Measurements from ENCODE around the gene RPS27L. TPM values are rescaled to one million over a fixed set of nuclear protein-coding genes. Genes with fewer than 3 reads are reported as not detected.

RPS27L gene
- total RNA-seq, 1 experiment from 2014 or later: 77.0 TPM

GRCh38 chr15:63160638-63161037 is 3.4 kb upstream of the RPS27L start:
- Histone ChIP-seq H3F3A (ENCODE audit: insufficient read depth, low read depth) (no peaks in the 10 kb centered on the region), H3K9me3 (ENCODE audit: insufficient read depth, low read depth) (no peaks in the 10 kb centered on the region), H3K4me2 (no peak overlapping the region), H3K27me3 (ENCODE audit: insufficient read depth, low read depth) (no peaks in the 10 kb centered on the region), H3K9me2 (ENCODE audit: insufficient read depth) (no peaks in the 10 kb centered on the region), H2AFZ (no peak overlapping the region), H3K4me1 (replicated peaks; ENCODE audit: insufficient read depth) (peaks cover 9% of the 10 kb centered on the region), H3K79me2 (ENCODE audit: low read depth) (peaks cover 10% of the 10 kb centered on the region), H4K20me1 (ENCODE audit: insufficient read depth) (no peaks in the 10 kb centered on the region), H3K4me3 (no peak overlapping the region), H3K36me3 (ENCODE audit: low read depth) (no peaks in the 10 kb centered on the region), H3K27ac (no peak overlapping the region)
- ChIA-PET POLR2A (ENCODE audit: unreplicated experiment) (no interaction called here), CTCF (no interaction called here)
- no peak for DNase-seq
- intact Hi-C loops (cut with micrococcal nuclease; ENCODE audit: unreplicated experiment): no loop called here
- TF ChIP-seq EZH2 (IDR thresholded peaks at IDR 0.05; ENCODE audit: low read depth) (no peak), CTCF (conservative IDR thresholded peaks at IDR 0.05) (no peak)
- BruUV-seq (replicated peaks): no TSS peak

GRCh38 chr15:63157891-63158431 is 684 bp upstream of the RPS27L start:
- Histone ChIP-seq H2AFZ (peak overlapping the region; percentile 78), H3K27ac (peak overlapping the region; percentile 61), H3K9me2 (ENCODE audit: insufficient read depth) (no peaks in the 10 kb centered on the region), H3K36me3 (ENCODE audit: low read depth) (no peaks in the 10 kb centered on the region), H3F3A (ENCODE audit: insufficient read depth, low read depth) (no peaks in the 10 kb centered on the region), H3K4me1 (replicated peaks; ENCODE audit: insufficient read depth) (peaks cover 13% of the 10 kb centered on the region), H3K79me2 (ENCODE audit: low read depth) (peaks cover 10% of the 10 kb centered on the region), H4K20me1 (ENCODE audit: insufficient read depth) (no peaks in the 10 kb centered on the region), H3K27me3 (ENCODE audit: insufficient read depth, low read depth) (no peaks in the 10 kb centered on the region), H3K9me3 (ENCODE audit: insufficient read depth, low read depth) (no peaks in the 10 kb centered on the region), H3K4me3 (peak overlapping the region; percentile 71), H3K4me2 (peak overlapping the region; percentile 91)
- POLR2A ChIA-PET (ENCODE audit: unreplicated experiment): interaction anchor here (0.5 to 1.0 kb wide), 5 partner anchors 8 to 416 kb away, joined by 3 to 4 read pairs (median 3); no protein-coding TSS in a partner anchor
- TF ChIP-seq EZH2 (IDR thresholded peaks at IDR 0.05; ENCODE audit: low read depth): no peak
- no peak for TF ChIP-seq CTCF (conservative IDR thresholded peaks at IDR 0.05)
- TSS peak; percentile 66 for BruUV-seq (replicated peaks)
- CTCF ChIA-PET: no interaction called here
- peak in 1 of 2 experiments; percentile 29 for DNase-seq
- intact Hi-C loops (cut with micrococcal nuclease; ENCODE audit: unreplicated experiment): loop anchor here (1.0 to 10.0 kb wide), 6 partner anchors 33 to 247 kb away; partner anchors contain the start of genes APH1B and LACTB

GRCh38 chr15:63156755-63157117 is 541 bp downstream of the RPS27L start:
- Histone ChIP-seq H3K9me2 (ENCODE audit: insufficient read depth) (no peaks in the 10 kb centered on the region), H4K20me1 (ENCODE audit: insufficient read depth) (no peaks in the 10 kb centered on the region), H3K79me2 (ENCODE audit: low read depth) (peaks cover 10% of the 10 kb centered on the region), H3K4me2 (peak overlapping the region; percentile 91), H3F3A (ENCODE audit: insufficient read depth, low read depth) (no peaks in the 10 kb centered on the region), H3K36me3 (ENCODE audit: low read depth) (no peaks in the 10 kb centered on the region), H3K27ac (peak overlapping the region; percentile 61), H3K9me3 (ENCODE audit: insufficient read depth, low read depth) (no peaks in the 10 kb centered on the region), H3K4me3 (peak overlapping the region; percentile 71), H3K4me1 (replicated peaks; ENCODE audit: insufficient read depth) (peaks cover 13% of the 10 kb centered on the region), H2AFZ (peak overlapping the region; percentile 78), H3K27me3 (ENCODE audit: insufficient read depth, low read depth) (no peaks in the 10 kb centered on the region)
- TF ChIP-seq EZH2 (IDR thresholded peaks at IDR 0.05; ENCODE audit: low read depth) (no peak), CTCF (conservative IDR thresholded peaks at IDR 0.05) (no peak)
- ChIA-PET POLR2A (ENCODE audit: unreplicated experiment) (interaction anchor here (0.6 to 1.0 kb wide), 2 partner anchors 52 to 415 kb away, joined by 3 to 5 read pairs; no protein-coding TSS in a partner anchor), CTCF (no interaction called here)
- DNase-seq: no peak
- intact Hi-C loops (cut with micrococcal nuclease; ENCODE audit: unreplicated experiment): loop anchor here (1.0 to 10.0 kb wide), 6 partner anchors 34 to 248 kb away; partner anchors contain the start of genes APH1B and LACTB
- BruUV-seq (replicated peaks): TSS peak; percentile 68
